Naive thymus-derived CD8-positive, alpha-beta T cell (primary cell): Measurements from ENCODE around the gene CLN6. TPM values are rescaled to one million over a fixed set of nuclear protein-coding genes. Genes with fewer than 3 reads are reported as not detected.
A peak's percentile ranks its signal among the peaks of the same experiment; 100 is the strongest.
"Not testable (repeated sequence)": the region's sequence is repeated elsewhere in the genome, so short reads cannot be mapped to it uniquely, and the experiment has no call there.

ENCODE experiments used
- ATAC-seq, 2 donors: fragments of 150-1000 bp; cut with Tn5 transposase in 1 of 2; sonication (Bioruptor Pico), chemical (Tn5 transposase) in 1 of 2; 1 replicate in 1 of 2; 2 replicates in 1 of 2; pipeline ENCODE4 v1.10.0; 2021; ENCODE audit warnings: mild to moderate bottlenecking in 2 of 2, moderate library complexity in 2 of 2
- POLR2A ChIA-PET: fragments of 350-600 bp; sonication (Branson Sonifier 250); formaldehyde crosslinking; loops from one replicate; lab custom pipeline; 2021; ENCODE audit warnings: antibody characterized with exemption; lab: Charles Lee
- DNase-seq, 10 donors: peaks; one replicate each; pipeline versions ENCODE4 v3.0.0 to v3.0.0-alpha.2; 2020 to 2022
- H3K27ac Mint-ChIP-seq, 10 donors: one replicate each; pipeline ENCODE4 v1.8.0; 2020 to 2022; ENCODE audit warnings: mild to moderate bottlenecking in 10 of 10, mixed read lengths in 10 of 10, moderate library complexity in 4 of 10, inconsistent platforms in 1 of 10
- H3K27me3 Mint-ChIP-seq, 5 donors: one replicate each; pipeline ENCODE4 v1.8.0; 2021 to 2022; ENCODE audit warnings: mixed read lengths in 5 of 5
- H3K36me3 Mint-ChIP-seq, 3 donors: one replicate each; pipeline ENCODE4 v1.8.0; 2020 to 2022; ENCODE audit warnings: mixed read lengths in 3 of 3, mild to moderate bottlenecking in 2 of 3, inconsistent platforms in 1 of 3
- H3K4me1 Mint-ChIP-seq, 4 donors: one replicate each; pipeline ENCODE4 v1.8.0; 2021 to 2022; ENCODE audit warnings: mixed read lengths in 4 of 4
- H3K4me3 Mint-ChIP-seq, 10 donors: one replicate each; pipeline ENCODE4 v1.8.0; 2020 to 2022; ENCODE audit warnings: mild to moderate bottlenecking in 10 of 10, mixed read lengths in 10 of 10, moderate library complexity in 6 of 10, inconsistent platforms in 1 of 10
- H3K9me3 Mint-ChIP-seq, 9 donors: one replicate each; pipeline ENCODE4 v1.8.0; 2020 to 2022; ENCODE audit warnings: mixed read lengths in 9 of 9, mild to moderate bottlenecking in 3 of 9, inconsistent platforms in 1 of 9, moderate library complexity in 1 of 9
- polyA plus RNA-seq, 3 donors: library from polyadenylated mRNA; unstranded; fragments of 300-500 nt; fragmentation: Illumina TruSeq; gene quantifications; one replicate each; pipeline ENCODE4 v1.2.3, GENCODE V29; 2021
- total RNA-seq, 8 experiments: library from RNA in 2 of 8; stranded (reverse) in 2 of 8; gene quantifications; one replicate each; pipeline ENCODE4 v1.2.3 and lab custom pipeline; 2021 to 2026

The CLN6 gene
- total and polyA plus RNA-seq, 5 experiments from 2014 or later = 2.4 to 22.3 (median 4.1) TPM

DNA sequence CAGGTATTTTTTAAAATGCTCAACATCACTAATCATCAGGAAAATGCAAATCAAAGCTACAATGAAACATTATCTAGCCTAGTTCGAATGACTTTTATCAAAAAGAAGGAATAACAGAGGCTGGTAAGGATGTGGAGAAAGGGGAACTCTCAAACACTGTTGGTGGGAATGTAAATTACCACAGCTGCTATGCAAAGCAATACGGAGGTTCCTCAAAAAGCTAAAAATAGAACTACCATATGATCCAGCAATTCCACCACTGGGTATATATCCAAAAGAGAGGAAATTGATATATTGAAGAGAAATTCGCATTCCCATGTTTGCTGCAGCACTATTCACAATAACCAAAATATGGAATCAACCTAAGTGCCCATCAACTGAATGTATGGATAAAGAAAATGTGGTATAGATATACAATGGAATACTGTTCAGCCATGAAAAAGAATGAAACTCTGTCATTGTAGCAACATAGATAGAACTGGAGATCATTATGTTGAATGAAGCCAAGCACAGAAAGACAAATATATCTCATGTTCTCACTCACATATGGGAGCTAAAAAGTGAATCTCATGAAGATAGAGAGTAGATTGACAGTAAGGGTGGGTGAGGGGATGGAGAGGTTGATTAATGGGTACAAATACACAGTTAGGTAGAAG is 19.7 kb upstream of the CLN6 start:
- Mint-ChIP-seq H3K27ac (no peak overlapping the region), H3K4me1 (peaks cover 0 to 2% (median 0%) of the 10 kb centered on the region in 4 donors), H3K9me3 (peaks cover 0 to 13% (median 7%) of the 10 kb centered on the region in 9 donors), H3K36me3 (peaks cover 0 to 9% (median 8%) of the 10 kb centered on the region in 3 donors), H3K4me3 (no peak overlapping the region), H3K27me3 (peaks cover 0 to 9% (median 4%) of the 10 kb centered on the region in 5 donors)
- POLR2A ChIA-PET = no interaction called here
- no peak for ATAC-seq
- no peak for DNase-seq

DNA sequence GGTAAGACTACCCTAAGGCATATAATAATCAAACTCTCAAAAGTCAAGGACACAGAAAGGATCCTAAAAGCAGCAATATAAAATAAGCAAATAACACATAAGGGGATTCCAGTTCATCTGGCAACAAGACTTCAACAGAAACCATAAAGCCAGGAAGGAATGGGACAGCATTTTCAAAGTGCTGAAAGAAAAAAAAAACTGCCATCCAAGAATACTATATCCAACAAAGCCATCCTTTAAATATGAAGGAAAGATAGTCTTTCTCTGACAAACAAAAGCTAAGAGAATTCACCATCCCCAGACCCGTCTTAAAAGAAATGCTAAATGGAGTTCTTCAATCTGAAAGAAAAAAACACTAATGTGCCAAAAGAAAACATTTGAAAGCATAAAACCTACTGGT is 14.7 kb upstream of the CLN6 start:
- POLR2A ChIA-PET = no interaction called here
- H3K27me3 Mint-ChIP-seq = peaks cover 0 to 7% (median 4%) of the 10 kb centered on the region in 5 donors

DNA sequence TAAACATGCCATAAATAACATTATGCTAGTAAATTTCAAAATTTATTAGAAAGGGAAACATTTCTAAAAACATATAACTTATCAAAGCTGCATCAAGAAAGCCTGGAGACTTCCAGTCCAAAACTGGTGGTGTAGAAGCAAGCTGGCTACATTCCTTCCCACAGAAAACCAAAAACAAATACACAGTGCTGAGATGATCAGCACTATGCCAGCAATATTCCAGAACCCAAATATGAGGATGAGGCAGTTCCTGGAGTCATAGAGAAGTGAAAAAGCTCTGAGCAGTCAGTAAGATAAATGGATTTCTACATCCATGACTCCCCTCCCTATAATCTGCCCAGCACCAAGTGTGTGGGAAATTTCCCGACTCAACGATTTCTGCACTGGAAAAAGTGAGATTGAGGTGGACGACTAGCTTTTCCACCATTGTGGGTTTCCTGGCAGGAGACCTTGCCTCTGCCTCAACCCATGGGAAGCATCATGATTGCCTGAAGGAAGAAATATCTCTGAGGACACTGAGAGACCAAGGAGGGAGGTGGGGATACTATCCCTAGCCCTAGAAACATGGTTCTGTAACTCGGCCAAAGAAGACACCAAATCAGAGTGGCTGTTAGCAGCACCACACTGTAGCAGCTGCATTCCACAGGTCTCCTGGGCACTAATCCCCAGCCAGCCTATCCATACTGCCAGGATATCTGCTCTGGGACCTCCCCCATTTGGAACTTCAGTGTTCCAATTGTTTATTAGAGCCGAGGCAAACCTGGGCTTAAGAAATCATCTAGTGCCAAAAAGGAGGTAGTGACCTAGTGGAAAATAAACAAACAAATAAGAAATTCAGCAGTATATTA is 11.8 kb upstream of the CLN6 start:
- no peak overlapping the region for H3K4me3 Mint-ChIP-seq
- H3K4me1 Mint-ChIP-seq = peaks cover 0 to 1% (median 0%) of the 10 kb centered on the region in 4 donors
- H3K36me3 Mint-ChIP-seq = peaks cover 0 to 27% (median 20%) of the 10 kb centered on the region in 3 donors
- H3K27ac Mint-ChIP-seq = peak overlapping the region in 1 of 10 donors; percentile 44
- no peak for DNase-seq
- POLR2A ChIA-PET = no interaction called here
- H3K9me3 Mint-ChIP-seq = peaks cover 0 to 37% (median 24%) of the 10 kb centered on the region in 9 donors
- ATAC-seq = no peak
- H3K27me3 Mint-ChIP-seq = peaks cover 0 to 4% (median 3%) of the 10 kb centered on the region in 5 donors

More for the DNA sequence above, 14.7 kb upstream of the CLN6 start:
- Mint-ChIP-seq H3K27ac (no peak overlapping the region), H3K4me1 (peaks cover 0 to 2% (median 0%) of the 10 kb centered on the region in 4 donors), H3K36me3 (peaks cover 0 to 27% (median 19%) of the 10 kb centered on the region in 3 donors), H3K9me3 (peaks cover 0 to 37% (median 24%) of the 10 kb centered on the region in 9 donors), H3K4me3 (no peak overlapping the region)
- ATAC-seq = no peak
- DNase-seq = no peak

DNA sequence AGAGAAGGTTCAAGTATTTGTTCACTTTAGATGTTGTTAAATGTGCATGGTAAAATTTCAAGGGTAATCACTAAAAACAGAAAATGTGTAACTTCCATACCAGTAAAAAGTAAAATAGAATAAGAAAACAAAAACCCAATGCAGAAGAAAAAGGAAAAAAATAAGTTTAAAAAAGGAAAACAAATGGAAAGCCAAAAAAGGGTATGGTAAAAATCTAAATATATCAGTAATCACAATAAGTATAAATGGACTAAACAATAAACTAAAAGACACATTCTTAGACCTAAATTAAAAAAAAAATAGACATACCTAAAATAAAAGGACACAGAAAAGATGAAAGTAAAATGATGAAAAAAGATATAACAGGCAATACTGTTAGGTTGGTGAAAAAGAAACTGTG is 9.5 kb upstream of the CLN6 start:
- Mint-ChIP-seq H3K27ac (no peak overlapping the region), H3K27me3 (peaks cover 0 to 4% (median 2%) of the 10 kb centered on the region in 5 donors), H3K4me1 (peaks cover 0 to 1% (median 0%) of the 10 kb centered on the region in 4 donors), H3K9me3 (peaks cover 0 to 24% (median 14%) of the 10 kb centered on the region in 9 donors), H3K4me3 (no peak overlapping the region), H3K36me3 (peaks cover 0 to 16% (median 10%) of the 10 kb centered on the region in 3 donors)
- DNase-seq = no peak
- ATAC-seq = no peak
- POLR2A ChIA-PET = no interaction called here

DNA sequence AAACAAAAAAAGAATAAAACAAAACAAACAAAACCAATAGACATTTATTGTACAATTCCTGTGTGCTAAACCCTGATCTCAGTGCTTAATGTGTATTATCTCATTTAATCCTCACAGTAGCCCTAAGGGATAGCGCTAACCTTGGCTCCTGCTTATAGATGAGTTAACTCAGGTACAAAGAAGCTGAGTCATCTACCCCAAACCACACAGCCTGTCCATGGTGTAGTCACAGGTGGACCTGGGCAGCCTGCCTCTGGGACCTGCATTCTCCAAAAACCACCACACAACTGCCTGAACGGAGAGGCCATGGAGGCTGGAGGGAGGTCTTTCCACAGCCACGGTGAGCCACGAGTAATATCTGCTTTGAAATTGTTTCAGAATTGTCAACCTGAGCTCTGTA is 5.5 kb upstream of the CLN6 start:
- no peaks in the 10 kb centered on the region for H3K9me3 Mint-ChIP-seq
- peaks cover 3 to 18% (median 3%) of the 10 kb centered on the region in 4 donors for H3K4me1 Mint-ChIP-seq
- no peak for DNase-seq
- peaks cover 0 to 1% (median 0%) of the 10 kb centered on the region in 3 donors for H3K36me3 Mint-ChIP-seq
- ATAC-seq = no peak
- peaks cover 0 to 10% (median 4%) of the 10 kb centered on the region in 5 donors for H3K27me3 Mint-ChIP-seq
- H3K4me3 Mint-ChIP-seq = no peak overlapping the region
- H3K27ac Mint-ChIP-seq = no peak overlapping the region
- POLR2A ChIA-PET = no interaction called here

DNA sequence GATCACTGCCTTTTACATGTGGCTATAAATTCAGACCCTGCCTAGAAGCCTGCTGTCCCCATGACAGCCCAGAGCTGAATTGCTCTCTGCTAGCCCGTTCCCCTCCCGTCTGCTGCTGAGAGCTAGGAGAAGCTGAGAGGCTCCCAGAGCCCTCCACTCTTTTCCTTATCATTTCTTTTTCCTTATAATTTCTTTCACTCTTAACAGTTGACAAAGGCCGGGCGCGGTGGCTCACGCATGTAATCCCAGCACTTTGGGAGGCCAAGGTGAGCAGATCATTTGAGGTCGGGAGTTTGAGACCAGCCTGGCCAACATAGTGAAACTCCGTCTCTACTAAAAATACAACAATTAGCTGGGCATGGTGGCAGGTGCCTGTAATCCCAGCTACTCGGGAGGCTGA is 5.0 kb upstream of the CLN6 start:
- H3K4me3 Mint-ChIP-seq, POLR2A ChIA-PET: not testable (repeated sequence)

DNA sequence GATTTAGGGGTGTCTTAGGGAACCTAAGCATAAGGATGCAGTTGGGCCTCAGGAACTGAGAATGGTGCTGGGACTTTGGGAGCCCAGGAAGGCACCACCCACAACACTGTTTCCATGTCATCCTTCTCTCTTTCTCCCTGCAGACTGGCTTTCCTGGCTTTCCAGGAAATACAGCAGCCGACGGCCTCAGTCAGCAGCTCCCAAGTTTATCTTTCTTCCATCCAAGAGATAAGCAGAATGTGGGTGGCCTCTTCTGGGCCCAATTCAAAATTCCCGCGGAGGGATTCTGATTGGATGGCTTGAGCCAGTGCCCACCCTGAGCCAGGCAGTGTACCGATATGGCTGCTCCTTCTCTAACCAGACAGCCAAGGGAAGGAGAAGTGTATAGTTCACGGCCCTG is 4.5 kb upstream of the CLN6 start:
- DNase-seq (no peak), ATAC-seq (no peak)
- Mint-ChIP-seq H3K9me3 (no peaks in the 10 kb centered on the region), H3K4me1 (peaks cover 5 to 21% (median 7%) of the 10 kb centered on the region in 4 donors), H3K27ac (no peak overlapping the region), H3K27me3 (peaks cover 0 to 10% (median 4%) of the 10 kb centered on the region in 5 donors), H3K36me3 (peaks cover 0 to 1% (median 0%) of the 10 kb centered on the region in 3 donors), H3K4me3 (no peak overlapping the region)
- POLR2A ChIA-PET = no interaction called here

More for the DNA sequence above, 5.0 kb upstream of the CLN6 start:
- H3K27me3 Mint-ChIP-seq, H3K36me3 Mint-ChIP-seq, H3K9me3 Mint-ChIP-seq, DNase-seq, ATAC-seq: not testable (repeated sequence)
- H3K4me1 Mint-ChIP-seq = peaks cover 5 to 21% (median 6%) of the 10 kb centered on the region in 4 donors
- peak overlapping the region in 1 of 10 donors; percentile 17 for H3K27ac Mint-ChIP-seq

DNA sequence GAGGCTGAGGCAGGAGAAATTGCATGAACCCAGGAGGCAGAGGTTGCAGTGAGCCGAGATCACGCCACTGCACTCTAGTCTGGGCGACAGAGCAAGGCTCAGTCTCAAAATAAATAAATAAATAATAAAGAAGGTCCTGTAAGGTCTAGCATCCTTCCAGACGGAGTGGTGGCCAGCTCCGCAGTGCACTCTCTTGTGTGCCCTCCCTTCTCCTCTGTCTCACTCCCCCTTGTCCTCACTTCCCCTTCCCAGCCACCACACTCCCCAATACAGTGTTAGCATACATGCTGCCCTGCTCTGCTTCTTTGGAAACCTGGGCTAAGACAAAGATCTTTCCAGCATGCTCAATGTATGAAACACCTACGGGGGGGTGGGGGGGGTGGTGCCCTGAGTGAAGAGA is 3.4 kb upstream of the CLN6 start:
- Mint-ChIP-seq H3K27me3 (peaks cover 0 to 10% (median 4%) of the 10 kb centered on the region in 5 donors), H3K4me3 (no peak overlapping the region), H3K4me1 (peaks cover 14 to 31% (median 17%) of the 10 kb centered on the region in 4 donors), H3K9me3 (no peaks in the 10 kb centered on the region), H3K27ac (no peak overlapping the region), H3K36me3 (no peaks in the 10 kb centered on the region)
- ATAC-seq = no peak
- POLR2A ChIA-PET = interaction anchor here (1.2 kb wide), 1 partner anchor 45 kb away, joined by 3 read pairs; the partner anchor contains the start of gene FEM1B
- DNase-seq = no peak

DNA sequence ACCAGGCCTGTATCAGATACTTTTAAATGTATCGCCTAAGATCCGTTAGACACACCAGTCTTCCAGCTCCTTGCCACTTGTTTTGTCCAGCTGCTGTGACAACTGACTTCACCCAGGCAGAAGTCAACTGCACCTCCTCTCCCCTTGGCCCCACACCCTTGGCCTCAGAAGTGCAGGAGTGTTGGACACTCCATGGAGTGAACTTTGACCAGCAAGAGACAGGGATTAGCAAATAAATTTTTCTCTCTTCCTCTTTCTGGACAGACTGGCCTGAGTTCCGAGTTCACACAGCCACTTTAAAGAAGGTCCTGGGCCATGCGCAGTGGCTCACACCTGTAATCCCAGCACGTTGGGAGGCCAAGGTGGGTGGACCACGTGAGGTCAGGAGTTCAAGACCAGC is 2.9 kb upstream of the CLN6 start:
- Mint-ChIP-seq H3K27ac (no peak overlapping the region), H3K4me3 (peak overlapping the region in 2 of 10 donors; percentile 22 to 24), H3K36me3 (no peaks in the 10 kb centered on the region), H3K9me3 (no peaks in the 10 kb centered on the region), H3K4me1 (peaks cover 15 to 36% (median 22%) of the 10 kb centered on the region in 4 donors), H3K27me3 (peaks cover 0 to 10% (median 2%) of the 10 kb centered on the region in 5 donors)
- POLR2A ChIA-PET = interaction anchor here (0.7 to 1.2 kb wide), 2 partner anchors 45 to 1682 kb away, joined by 3 read pairs; partner anchors contain the start of gene FEM1B
- ATAC-seq = no peak
- DNase-seq = no peak

DNA sequence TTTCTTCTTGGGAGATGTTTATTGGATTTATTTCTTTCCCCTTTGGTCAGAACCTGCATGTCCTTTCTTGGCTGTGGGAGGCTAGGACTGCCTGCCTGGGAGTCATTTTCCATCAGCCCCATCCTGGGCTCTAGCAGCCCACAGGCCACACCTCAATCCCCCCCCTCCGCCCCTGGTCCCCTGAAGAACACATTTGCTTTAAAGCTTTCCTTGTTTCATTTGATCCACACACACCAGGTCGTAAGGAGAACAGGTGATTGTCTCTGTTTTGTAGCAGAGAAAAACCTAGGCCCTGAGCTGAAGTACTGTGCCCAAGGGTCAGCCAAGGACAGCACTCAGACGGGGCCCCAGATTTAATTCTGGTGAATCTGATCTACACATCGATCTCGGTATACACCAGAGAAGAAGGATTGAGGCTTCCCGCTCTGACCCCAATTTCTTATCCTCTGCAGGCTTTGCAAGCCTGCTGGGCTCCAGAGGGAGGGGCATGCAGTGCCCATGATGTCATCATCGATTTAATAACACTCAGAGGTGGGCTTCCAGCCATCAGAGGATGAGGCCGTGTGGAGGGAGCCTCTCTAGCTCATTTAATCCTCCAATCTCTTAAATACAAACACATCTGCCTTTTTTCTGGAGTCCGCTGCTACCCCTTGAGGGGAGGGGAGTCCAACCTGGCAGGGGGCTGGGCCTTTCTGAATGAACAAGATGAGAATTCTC is 1.7 kb upstream of the CLN6 start:
- Mint-ChIP-seq H3K4me3 (peak overlapping the region; percentile 15 to 97 (median 76)), H3K9me3 (no peaks in the 10 kb centered on the region), H3K4me1 (peaks cover 14 to 36% (median 26%) of the 10 kb centered on the region in 4 donors), H3K36me3 (no peaks in the 10 kb centered on the region), H3K27ac (peak overlapping the region in 3 of 10 donors; percentile 3 to 74 (median 8)), H3K27me3 (peaks cover 0 to 10% (median 2%) of the 10 kb centered on the region in 5 donors)
- DNase-seq (no peak), ATAC-seq (no peak)
- POLR2A ChIA-PET = no interaction called here

DNA sequence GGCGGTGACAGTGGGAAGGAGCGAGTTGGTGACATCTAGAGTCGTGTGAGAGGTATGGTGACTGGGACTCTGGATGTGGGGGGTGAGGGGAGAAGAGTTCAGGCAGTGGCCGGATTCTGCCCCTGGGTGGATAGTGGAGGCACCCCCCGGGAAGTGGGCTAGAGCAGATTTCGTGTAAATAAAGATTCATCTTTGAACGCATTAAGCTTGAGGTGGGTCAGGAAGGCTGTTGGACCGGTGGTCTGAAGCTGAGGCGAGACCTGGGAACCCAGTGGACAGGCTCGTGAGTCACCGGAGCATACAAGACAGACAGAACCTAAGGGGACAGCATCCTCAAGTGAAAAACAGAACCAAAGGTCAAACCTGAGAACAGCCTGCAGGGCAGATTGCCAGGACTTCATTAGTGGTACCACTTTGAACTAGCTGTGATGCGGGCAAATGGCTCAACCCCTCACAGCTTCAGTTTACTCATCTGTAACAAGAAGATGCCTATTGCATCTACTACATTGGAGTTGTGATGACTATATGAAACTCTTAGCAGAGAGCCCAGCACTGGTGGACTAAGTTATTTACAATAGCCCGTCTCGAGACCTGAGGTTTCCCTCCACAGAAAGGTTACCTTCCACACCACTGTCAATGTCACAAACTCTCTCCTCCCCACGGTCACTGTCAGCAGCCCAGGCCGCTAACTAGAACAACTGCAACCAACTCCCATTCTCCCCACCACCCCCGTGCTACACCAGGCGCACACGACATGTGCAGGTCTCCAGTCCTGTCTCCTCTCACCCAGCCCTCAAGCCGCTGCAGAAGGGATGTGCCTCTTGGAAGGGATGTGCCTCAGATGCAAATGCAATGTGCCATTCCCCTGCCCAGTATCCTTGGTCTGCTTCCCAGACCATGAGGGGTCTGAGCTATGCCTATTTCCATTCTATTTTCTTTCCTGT is 901 bp upstream of the CLN6 start:
- Mint-ChIP-seq H3K4me1 (peaks cover 14 to 38% (median 28%) of the 10 kb centered on the region in 4 donors), H3K27ac (peak overlapping the region; percentile 52 to 99 (median 94)), H3K9me3 (no peaks in the 10 kb centered on the region), H3K36me3 (no peaks in the 10 kb centered on the region), H3K27me3 (peaks cover 0 to 10% (median 0%) of the 10 kb centered on the region in 5 donors), H3K4me3 (peak overlapping the region; percentile 83 to 97 (median 96))
- DNase-seq = no peak
- POLR2A ChIA-PET = interaction anchor here (1.1 to 3.3 kb wide), 3 partner anchors 44 to 176 kb away, joined by 3 to 30 read pairs (median 4); partner anchors contain the start of gene FEM1B
- no peak for ATAC-seq
